Forelimb muscle (tissue), 1 donor: ENCODE measurements around the gene TUBA8. TPM values are rescaled to one million over a fixed set of nuclear protein-coding genes. Genes with fewer than 3 reads are reported as not detected.
"Not testable (repeated sequence)": the region's sequence is repeated elsewhere in the genome, so short reads cannot be mapped to it uniquely, and the experiment has no call there.

Source experiments
- DNase-seq: peaks from one replicate; pipeline ENCODE4 v3.0.0-alpha.2; 2013; ENCODE audit warnings: low read depth
- polyA plus RNA-seq: library from polyadenylated mRNA; unstranded; fragments of 120-200 nt; gene quantifications from one replicate; pipeline ENCODE4 v1.2.1, GENCODE V29; 2013; ENCODE audit not compliant: insufficient read length

Gene TUBA8
- 25.1 TPM for polyA plus RNA-seq

DNA sequence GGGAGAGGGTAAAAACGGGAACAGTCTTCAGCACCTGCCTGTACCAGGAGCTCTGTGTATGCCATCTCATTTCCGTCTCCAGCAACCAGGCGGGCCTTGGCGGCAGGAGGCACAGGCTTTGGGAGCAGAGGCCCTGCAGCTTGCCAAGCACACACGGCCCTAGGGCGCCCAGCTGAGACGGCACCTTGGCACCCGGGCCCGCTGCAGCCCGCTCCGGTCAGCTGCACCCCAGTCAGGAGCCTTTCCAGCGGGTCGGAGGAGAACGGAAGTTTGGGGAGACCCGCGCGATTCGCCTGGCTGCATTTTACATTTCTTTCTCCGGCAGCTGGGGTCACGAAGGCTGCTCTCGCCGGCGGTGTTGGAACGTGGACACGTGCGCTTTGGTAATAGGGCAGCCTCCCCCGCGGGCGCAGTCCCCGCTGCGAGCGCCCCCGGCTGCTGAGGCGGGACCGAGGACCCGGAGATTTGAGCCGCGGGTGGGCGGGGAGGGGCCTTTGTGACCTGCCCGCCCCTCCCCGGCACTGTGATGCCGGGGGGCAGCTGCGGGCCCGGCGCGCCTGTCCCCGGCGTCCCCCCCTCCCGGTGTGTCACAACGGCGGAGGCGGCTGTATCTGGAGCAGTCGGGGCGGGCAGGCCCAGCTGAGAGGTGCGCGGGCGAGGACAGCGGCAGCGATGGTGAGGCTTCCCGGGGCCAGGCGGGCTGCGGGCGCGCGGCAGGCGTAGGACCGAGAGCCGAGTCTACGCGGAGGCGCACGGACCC lies at the start of gene TUBA8:
Gene TUBA8 (plus strand): TSS at position 616 of the 760 bp plus-strand sequence. CDS start 57 bp downstream, at position 673.
- DNase-seq, result no peak

DNA sequence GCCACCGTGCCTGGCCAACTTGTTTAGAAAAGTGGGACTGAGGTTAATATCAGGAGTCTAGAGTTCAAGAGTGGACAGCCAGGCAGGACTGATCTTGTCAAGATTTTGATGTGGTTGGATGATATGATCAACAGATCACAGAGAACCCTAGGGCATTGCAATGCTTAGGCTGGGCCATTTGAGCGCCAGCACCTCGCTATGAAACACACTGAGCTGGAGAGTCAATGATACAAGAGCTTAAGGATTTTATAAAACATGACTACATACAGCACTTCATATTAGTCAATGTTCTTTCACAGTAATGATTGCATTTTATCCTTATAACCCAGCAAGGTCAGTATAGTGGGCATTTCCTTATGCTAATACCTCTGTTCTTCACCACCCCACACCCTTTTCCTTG lies 48.2 kb upstream of the TUBA8 start:
- DNase-seq, result no peak

DNA sequence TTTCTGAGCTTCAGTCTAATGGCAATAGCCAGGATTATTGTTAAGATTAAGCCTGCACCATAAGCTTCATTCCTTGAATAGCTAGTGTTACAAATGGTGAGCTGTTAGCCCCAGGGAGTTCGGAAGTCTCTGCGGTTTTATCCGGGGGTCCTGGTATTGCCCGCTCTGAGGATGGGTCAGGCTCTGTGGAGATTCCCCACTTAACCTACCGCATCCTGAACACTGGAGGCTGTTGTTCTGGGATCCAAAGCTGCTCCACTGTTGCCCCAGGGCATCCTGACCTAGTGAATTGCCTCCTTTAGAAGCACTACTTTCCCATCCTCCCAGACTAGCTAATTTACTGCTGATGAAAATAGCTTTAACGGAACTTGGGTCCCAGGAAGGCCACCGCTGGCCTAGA lies 47.3 kb upstream of the TUBA8 start:
- DNase-seq, result no peak

DNA sequence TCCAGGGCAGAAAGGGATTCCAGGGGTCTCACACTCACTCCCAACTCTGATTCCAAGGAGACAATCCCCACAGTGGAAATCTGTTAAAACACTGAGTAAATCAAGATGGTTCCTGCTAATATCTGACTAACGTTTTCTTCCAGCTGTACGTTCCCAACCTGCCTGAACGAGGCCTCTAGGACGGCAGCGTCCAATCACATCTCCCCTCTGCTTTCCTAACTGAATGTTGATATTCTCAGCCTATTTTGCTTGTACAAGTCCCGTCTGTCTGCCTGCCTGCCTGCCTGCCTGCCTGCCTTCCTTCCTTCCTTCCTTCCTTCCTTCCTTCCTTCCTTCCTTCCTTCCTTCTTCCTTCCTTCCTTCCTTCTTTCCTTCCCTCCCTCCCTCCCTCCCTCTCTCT lies 46.9 kb upstream of the TUBA8 start:
- DNase-seq, result not testable (repeated sequence)

DNA sequence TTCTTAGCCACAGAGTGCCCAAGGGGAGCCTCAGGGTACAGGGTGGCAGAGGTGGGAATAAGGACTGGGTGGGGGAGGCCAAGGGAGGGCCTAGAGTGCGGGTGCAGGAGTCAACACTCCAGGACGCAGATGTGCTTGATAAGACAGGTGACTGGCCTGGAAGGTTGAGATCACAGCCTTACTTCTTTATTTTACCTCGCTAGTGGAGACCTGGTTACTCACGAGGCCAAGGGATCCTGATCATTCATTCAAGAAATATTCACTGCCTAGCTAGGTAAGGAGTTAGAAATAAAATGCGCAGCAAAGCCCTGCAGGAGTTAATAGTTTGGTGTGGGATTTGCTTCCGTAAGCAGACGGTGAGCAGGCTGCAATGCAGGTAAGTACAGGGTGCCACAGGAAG lies 46.0 kb upstream of the TUBA8 start:
- no peak for DNase-seq

DNA sequence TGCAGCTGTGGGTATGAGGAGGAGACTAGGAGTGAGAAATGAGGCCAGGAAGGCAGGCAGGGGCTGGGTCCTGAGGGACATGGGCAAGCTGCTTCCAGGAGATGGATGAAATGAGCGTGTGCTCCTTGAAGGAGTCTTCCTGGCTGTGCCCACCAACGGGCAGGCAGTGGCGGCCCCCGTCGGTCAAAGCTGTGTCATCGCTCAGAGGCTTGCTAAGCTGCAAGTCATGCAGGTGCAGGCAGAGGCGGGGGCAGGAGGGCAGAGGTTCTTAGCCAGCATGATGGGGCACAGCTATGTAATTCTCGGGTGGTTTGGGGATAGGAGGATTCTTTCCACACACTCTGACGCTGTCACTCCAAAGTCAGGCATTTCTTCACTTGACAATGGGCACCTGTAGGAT lies 45.4 kb upstream of the TUBA8 start:
- DNase-seq, result no peak

DNA sequence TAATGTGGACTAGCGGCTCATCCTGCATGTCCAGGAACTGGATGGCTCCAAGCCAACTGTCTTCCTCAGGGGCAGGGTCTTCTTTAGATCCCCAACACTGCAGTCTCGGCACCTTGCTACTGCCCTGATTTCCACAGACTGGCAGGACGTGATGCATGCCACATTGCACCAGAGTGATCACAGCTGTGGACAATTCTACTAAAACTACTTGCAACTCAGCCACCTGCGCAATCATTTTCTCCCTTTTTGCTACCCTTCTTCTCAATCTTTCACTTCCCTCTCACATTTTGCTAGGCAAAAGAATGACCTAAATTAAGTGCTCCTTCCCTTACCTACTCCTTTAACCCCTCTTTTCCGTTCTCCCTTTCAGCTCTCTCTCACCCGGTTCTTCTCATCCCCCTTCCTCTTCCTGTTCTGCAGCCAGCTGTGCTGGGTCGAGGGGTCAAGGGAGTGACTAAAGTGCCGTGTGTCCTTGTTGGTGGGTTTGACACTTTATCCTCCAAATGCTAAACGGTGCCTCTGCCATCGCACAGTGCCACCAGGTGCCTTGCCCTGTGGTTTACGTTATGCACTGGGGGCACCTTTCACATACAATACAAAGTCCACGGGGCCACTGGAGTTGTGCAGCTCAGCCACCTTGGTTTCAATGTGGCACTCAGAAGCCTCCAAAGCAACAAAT lies 44.3 kb upstream of the TUBA8 start:
- no peak for DNase-seq

DNA sequence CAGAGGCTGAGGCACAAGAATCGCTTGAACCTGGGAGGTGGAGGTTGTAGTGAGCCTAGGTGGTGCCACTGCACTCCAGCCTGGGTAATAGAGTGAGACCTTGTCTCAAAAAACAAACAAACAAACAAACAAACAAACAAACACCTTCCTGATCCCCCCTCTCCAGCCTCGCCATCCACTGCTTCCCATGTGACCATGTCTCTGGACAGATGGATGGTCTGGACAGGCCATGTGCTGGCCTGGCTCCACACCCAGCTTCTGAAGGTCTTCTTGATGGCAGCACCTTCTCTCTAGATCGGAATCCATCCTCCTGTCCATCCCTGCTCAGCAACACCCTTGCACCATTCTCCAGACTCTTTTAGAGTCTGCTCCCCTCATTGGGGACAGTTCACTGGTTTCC lies 43.5 kb upstream of the TUBA8 start:
- DNase-seq, result no peak

DNA sequence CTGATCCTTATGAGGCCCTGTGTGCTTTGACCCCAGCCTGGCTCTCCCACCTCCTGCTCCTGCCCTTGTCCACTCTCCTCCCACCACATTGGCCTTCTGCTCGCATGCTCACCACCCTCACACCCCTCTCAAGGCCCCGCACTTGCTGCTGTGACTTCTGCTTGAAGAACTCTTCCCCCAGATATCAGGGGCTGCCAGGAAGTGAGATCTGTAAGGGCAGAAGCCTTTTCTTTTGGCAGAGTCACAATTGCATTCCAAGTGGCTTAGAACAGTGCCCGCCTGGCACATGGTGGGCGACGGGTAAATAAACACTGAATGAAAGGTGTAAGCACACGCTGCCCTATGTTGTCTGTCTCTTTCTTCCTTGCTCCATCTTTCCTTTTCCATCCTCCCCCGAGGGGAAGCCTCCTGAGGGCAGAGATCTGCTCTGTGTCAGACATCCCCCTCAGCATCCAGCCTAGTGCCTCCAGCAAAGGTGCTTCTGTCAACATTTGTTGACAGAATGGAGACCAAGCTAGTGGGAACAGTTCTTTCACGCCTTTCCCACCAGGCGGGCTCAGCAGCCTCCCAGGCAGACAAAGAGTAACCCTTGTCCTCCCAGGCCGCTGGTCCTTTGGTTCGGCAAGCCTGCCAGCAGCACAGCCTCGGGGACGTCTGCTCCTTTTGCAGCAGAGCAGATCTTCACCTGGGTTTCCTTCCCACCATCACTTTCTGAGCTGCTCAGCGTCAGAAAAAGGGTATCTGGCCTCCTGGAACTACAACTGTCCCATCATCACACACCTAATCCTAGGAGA lies 42.9 kb upstream of the TUBA8 start:
- DNase-seq, result no peak

DNA sequence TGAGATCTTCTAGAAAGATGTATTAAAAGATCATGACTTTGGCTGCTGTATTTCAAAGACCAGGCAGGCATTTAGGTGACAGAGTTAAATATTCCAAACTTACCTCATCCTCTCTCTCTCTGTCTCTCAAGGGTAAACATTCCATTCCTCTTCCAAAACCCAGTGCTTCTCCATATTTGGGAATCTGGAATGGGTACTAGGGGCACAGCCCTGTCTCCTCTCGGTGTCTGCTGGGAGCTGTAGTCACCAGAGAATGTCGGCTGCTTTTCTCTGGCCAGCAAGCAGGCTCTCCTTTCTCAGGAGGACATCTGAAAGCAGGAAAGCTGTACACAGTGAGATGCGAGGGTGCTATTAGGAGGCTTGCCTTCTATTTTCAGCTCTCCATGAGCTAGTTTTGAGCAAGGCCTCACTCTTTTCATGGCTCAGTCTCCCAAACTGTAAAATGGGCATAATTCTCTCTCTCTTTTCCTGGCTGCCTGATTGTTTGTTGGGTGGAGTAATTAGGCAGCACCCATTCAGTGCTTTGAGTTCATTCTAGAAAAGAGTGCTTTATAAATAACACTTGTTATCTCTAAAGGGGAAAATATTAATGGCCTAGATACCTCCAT lies 42.1 kb upstream of the TUBA8 start:
- DNase-seq, result no peak

DNA sequence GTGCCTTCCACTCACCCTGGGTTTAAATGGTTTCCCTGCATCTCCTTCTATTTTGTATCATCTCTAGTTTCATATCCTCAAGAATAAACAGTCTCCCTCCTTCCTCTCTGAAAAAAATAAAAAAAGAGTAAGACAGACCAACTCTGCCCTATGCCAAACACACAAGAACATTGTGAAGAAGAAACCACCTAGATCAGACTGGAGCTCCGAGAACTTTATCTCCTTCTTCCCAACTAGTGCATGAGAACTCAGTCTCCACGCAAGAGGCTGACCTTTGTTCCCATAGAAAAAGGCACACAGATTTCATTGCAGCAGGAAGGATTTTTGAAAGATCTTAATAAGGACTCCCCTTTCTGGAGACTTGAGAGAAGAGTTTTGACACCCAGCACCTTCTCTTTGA lies 41.6 kb upstream of the TUBA8 start:
- DNase-seq, result no peak

DNA sequence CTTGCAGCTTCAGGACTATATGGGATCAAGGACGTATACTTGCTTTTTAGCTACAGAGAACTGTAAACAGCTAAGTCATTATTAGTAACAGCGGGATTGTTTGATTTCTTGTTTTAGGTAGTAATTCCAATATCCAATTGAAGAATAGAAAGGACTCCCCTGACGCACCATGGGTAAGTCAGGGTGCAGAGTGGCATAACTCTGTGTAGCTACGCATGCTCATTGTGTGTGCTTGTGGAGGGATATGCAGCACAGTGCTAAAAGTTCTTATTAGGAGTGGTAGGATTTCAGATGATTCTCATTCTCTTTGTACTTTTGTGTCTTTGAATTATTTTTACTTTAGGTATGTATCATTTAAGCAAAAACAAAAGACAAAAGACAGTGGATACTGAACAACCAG lies 40.6 kb upstream of the TUBA8 start:
- no peak for DNase-seq

DNA sequence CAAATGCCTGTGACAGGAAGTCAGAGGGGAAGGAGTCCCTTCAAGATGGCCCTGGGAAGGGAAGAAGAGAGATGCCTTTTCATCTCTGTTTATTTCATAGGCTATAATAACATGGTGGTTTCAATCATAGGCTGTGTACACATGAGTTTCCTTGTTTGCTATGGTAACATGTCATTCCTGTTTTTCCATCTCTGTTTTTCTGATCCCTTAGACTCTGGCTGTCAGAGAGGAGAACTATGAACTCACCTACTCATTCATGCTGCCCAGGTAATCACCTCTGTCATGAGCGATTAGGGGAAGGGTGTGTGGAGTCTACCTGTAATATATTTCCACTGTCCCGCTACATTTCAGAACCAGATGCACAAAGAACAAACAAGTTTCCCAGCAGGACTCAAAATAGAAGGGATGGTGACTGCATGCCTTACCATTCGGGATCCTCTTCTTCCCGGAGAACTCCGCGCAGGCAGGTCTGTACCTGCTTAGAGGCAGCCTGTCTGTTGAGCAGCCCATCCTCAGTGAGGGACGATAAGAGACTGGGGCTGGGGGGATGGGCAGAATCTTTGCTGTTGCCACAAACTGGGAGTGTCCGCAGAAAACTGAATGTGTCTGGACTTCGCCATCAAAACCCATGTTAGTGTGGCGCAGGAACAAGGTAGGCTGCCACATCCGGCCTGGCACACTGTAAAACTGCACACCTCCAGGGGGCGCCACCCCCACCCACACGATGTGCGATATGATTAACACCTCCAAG lies 39.9 kb upstream of the TUBA8 start:
- DNase-seq, result no peak

DNA sequence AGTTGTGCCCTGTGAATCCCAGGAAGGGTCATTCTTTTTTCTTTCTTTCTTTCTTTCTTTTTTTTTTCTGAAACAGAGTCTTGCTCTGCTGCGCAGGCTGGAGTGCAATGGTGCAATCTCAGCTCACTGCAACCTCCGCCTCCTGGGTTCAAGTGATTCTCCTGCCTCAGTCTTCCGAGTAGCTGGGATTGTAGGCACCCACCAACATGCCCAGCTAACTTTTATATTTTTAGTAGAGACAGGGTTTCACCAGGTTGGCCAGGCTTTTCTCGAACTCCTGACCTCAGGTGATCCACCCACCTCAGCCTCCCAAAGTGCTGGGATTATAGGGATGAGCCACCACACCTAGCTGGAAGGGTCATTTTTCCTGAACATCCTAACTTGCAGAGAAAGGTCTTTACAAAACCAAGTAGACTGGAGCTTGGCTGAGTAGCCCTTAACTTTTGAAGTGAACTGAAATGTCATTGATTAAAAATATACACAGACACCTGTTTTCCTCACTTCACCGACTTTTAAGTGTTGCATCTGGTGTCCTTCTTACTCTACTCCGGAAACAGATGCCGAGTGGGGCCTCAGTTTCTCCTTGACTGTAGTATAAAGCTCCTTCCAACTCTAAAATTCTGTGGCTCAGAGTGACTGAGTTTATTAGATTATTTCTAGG lies 39.2 kb upstream of the TUBA8 start:
- not testable (repeated sequence) for DNase-seq

DNA sequence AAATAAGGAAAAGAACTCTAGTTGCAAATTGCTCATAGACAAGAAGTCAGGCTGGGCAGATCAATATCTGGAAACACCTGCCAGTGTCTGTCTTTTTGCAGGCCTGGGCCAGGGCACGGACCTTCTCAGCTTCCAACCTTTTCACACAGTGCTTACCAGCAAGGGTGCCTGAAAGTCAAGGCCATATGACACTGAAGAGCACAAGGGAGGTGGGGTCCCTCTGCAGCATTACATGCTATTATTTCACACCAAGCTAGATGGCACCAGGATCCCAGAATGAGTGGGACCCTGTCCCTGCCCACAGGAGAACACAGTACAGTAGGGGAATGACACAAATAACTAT lies 38.7 kb upstream of the TUBA8 start:
- DNase-seq, result no peak

DNA sequence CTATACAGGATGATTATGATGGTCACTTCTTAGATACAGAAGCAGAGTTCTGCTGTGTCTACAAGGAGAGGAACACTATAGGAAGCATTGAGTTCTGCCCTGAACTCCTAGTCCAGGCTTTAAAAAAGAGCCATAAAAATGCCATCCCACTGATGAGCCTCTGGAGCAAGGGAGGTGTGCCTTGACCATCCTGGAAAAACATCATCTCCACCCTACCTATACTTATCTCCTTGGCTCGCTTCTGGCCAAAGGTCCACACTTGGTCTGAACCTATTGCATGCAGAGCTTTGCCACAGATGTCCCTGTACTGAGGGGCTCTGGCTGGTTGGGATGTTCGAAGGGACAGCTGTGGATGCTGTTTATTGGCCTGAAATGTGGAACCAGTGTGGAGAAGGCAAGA lies 37.1 kb upstream of the TUBA8 start:
- DNase-seq, result no peak

DNA sequence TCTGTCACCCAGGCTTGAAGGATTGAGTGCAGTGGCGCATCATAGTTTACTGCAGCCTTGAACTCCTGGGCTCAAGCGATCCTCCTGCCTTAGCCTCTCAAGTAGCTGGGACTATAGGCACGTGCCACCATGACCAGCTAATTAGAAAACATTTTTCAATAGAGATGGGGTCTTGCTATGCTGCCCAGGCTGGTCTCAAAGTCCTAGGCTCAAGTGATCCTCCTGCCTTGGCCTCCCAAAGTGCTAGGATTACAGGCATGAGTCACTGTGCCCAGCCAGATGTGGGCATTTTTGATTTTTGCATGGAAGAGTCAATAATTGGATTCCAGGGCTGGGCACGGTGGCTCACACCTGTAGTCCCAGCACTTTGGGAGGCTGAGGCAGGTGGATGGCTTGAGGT lies 36.7 kb upstream of the TUBA8 start:
- DNase-seq, result not testable (repeated sequence)

DNA sequence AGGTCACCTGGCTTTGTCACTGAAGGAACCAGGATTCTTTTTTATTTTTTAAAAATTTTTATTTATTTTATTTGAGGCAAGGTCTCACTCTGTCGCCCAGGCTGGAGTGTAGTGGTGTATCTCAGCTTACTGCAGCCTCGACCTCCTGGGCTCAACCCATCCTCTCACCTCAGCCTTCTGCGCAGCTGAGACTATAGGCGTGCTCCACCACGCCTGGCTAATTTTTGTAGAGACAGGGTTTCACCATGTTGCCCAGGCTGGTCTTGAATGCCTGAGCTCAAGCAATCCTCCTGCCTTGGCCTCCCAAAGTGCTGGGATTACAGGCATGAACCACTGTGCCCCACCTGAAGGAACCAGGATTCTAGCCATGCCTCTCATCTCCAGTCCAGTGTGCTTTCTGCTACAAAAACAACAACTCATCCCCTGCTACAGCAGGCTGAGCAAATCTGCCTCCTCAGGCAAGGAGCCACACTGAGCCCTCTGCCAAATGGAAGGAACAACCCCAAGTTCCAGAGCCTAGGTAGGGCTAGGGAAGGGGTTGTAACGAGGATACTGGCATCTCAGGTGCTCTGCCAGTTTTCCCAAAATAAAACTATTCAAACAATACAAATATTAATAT lies 35.4 kb upstream of the TUBA8 start:
- no peak for DNase-seq

DNA sequence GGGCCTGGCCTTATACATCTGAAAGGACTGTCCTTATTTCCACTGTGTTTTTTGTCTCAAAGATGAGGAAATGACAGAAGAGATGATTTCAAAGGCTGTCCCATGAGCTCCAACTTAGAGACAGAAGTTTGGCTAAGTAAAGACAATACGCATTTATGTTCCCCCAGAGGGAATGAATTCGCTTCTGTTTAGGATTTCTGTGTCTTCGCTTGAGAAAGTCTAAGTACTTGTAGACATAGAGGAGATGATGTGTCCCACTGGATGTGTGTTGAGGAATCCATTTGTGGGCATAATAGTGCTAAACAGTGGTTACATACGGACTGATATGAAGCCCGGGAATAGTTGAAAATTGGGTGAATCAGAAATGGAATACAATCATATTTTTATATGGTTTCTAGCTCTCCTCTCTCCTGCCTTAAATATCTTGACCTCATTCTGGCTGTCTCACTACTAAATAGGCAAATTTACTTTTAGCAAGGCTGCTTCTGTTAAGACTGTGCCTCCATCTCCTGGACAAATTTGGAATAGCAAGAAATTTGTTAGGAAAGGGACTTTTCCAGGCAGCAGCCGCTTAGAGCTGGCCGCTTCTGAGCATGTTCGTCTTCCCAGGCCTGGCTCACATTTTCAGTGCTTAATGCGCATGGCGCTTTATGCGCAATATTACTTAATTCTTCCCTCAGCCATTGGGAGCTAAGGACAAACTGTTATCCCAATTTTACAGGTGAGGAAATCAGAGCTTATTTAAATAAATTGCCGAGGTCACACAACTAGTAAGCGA lies 34.7 kb upstream of the TUBA8 start:
- peak; percentile 91 for DNase-seq
